Immature natural killer cell (primary cell): Measurements from ENCODE around the gene WDFY4. TPM values are rescaled to one million over a fixed set of nuclear protein-coding genes. Genes with fewer than 3 reads are reported as not detected.
"Not testable (repeated sequence)": the region's sequence is repeated elsewhere in the genome, so short reads cannot be mapped to it uniquely, and the experiment has no call there.

ENCODE experiments used
- DNase-seq, 3 donors: peaks; one replicate each; pipeline ENCODE4 v3.0.0; 2022; ENCODE audit warnings: mixed read lengths in 1 of 3
- H3K27ac Mint-ChIP-seq, 6 donors: one replicate each; pipeline ENCODE4 v1.8.0; 2020; ENCODE audit warnings: mixed read lengths in 6 of 6, mild to moderate bottlenecking in 5 of 6, inconsistent platforms in 4 of 6, moderate library complexity in 3 of 6
- H3K27me3 Mint-ChIP-seq, 3 donors: one replicate each; pipeline ENCODE4 v1.8.0; 2020 to 2021; ENCODE audit warnings: low read depth in 3 of 3, mild to moderate bottlenecking in 3 of 3, mixed read lengths in 3 of 3, moderate library complexity in 3 of 3, inconsistent platforms in 1 of 3
- H3K36me3 Mint-ChIP-seq, 3 donors: one replicate each; pipeline ENCODE4 v1.8.0; 2020; ENCODE audit warnings: mixed read lengths in 3 of 3, inconsistent platforms in 2 of 3, mild to moderate bottlenecking in 2 of 3
- H3K4me1 Mint-ChIP-seq, 2 donors: one replicate each; pipeline ENCODE4 v1.8.0; 2020; ENCODE audit warnings: inconsistent platforms in 2 of 2, mild to moderate bottlenecking in 2 of 2, mixed read lengths in 2 of 2, moderate library complexity in 1 of 2
- H3K4me3 Mint-ChIP-seq, 5 donors: one replicate each; pipeline ENCODE4 v1.8.0; 2020; ENCODE audit warnings: mild to moderate bottlenecking in 5 of 5, mixed read lengths in 5 of 5, inconsistent platforms in 3 of 5, moderate library complexity in 3 of 5
- H3K9me3 Mint-ChIP-seq, 6 donors: one replicate each; pipeline ENCODE4 v1.8.0; 2020; ENCODE audit warnings: mild to moderate bottlenecking in 6 of 6, mixed read lengths in 6 of 6, inconsistent platforms in 4 of 6, moderate library complexity in 3 of 6
- polyA plus RNA-seq, 3 donors: library from polyadenylated mRNA; unstranded; fragments of 300-500 nt; fragmentation: Illumina TruSeq; gene quantifications; one replicate each; pipeline ENCODE4 v1.2.3, GENCODE V29; 2021

The WDFY4 gene
- polyA plus RNA-seq = 1 to 10 TPM in 2 of 3 donors, not detected in 1; 1.0 to 2.2 TPM

- Mint-ChIP-seq H3K9me3 (peaks cover 0 to 2% (median 0%) of the 10 kb centered on the region in 6 donors), H3K36me3 (no peaks in the 10 kb centered on the region), H3K4me3 (peak within 1 kb of the TSS in 1 of 5 donors; percentile 11), H3K4me1 (no peaks in the 10 kb centered on the region), H3K27ac (no peak within 1 kb of the TSS), H3K27me3 (peaks cover 2 to 7% (median 4%) of the 10 kb centered on the region in 3 donors)
- no peak for DNase-seq
Observed at GRCh38 chr10:48684792-48685623, at the start of gene WDFY4. TSS of gene WDFY4 (plus strand) at chr10:48684873. CDS start at chr10:48709733, 24,860 bp downstream.

GRCh38 chr10:48634984-48635557, 49.6 kb upstream of the WDFY4 start:
- Mint-ChIP-seq H3K4me1 (peaks cover 18 to 21% of the 10 kb centered on the region in 2 donors), H3K27ac (no peak overlapping the region), H3K4me3 (no peak overlapping the region), H3K9me3 (peaks cover 0 to 10% (median 4%) of the 10 kb centered on the region in 6 donors), H3K27me3 (peaks cover 10 to 12% (median 11%) of the 10 kb centered on the region in 3 donors), H3K36me3 (no peaks in the 10 kb centered on the region)
- DNase-seq = no peak

- H3K27ac Mint-ChIP-seq = no peak overlapping the region
- no peak for DNase-seq
- peaks cover 0 to 3% (median 0%) of the 10 kb centered on the region in 3 donors for H3K36me3 Mint-ChIP-seq
- peaks cover 9 to 12% (median 10%) of the 10 kb centered on the region in 3 donors for H3K27me3 Mint-ChIP-seq
- no peak overlapping the region for H3K4me3 Mint-ChIP-seq
- peaks cover 2 to 21% (median 11%) of the 10 kb centered on the region in 6 donors for H3K9me3 Mint-ChIP-seq
- peaks cover 18 to 21% of the 10 kb centered on the region in 2 donors for H3K4me1 Mint-ChIP-seq
Observed at GRCh38 chr10:48636231-48636630, 48.4 kb upstream of the WDFY4 start.

GRCh38 chr10:48636901-48637300, 47.8 kb upstream of the WDFY4 start:
- Mint-ChIP-seq H3K9me3 (peaks cover 0 to 28% (median 17%) of the 10 kb centered on the region in 6 donors), H3K27me3 (peaks cover 10 to 16% (median 13%) of the 10 kb centered on the region in 3 donors), H3K4me3 (no peak overlapping the region), H3K36me3 (peaks cover 0 to 3% (median 0%) of the 10 kb centered on the region in 3 donors), H3K27ac (no peak overlapping the region), H3K4me1 (peaks cover 18 to 21% of the 10 kb centered on the region in 2 donors)
- no peak for DNase-seq

GRCh38 chr10:48638158-48638557, 46.5 kb upstream of the WDFY4 start:
- Mint-ChIP-seq H3K27ac (no peak overlapping the region), H3K9me3 (peaks cover 0 to 28% (median 17%) of the 10 kb centered on the region in 6 donors), H3K4me3 (no peak overlapping the region), H3K27me3 (peaks cover 7 to 19% (median 10%) of the 10 kb centered on the region in 3 donors), H3K4me1 (peaks cover 18 to 19% of the 10 kb centered on the region in 2 donors), H3K36me3 (peaks cover 0 to 3% (median 0%) of the 10 kb centered on the region in 3 donors)
- no peak for DNase-seq

GRCh38 chr10:48638739-48639527, 45.7 kb upstream of the WDFY4 start:
- Mint-ChIP-seq H3K4me3 (no peak overlapping the region), H3K4me1 (peaks cover 12% of the 10 kb centered on the region in 2 donors), H3K36me3 (peaks cover 0 to 3% (median 0%) of the 10 kb centered on the region in 3 donors), H3K27ac (no peak overlapping the region), H3K9me3 (peaks cover 0 to 28% (median 17%) of the 10 kb centered on the region in 6 donors), H3K27me3 (peaks cover 7 to 19% (median 10%) of the 10 kb centered on the region in 3 donors)
- no peak for DNase-seq

GRCh38 chr10:48639632-48640031, 45.0 kb upstream of the WDFY4 start:
- no peak for DNase-seq
- Mint-ChIP-seq H3K36me3 (peaks cover 0 to 3% (median 0%) of the 10 kb centered on the region in 3 donors), H3K4me3 (no peak overlapping the region), H3K4me1 (peaks cover 5% of the 10 kb centered on the region in 2 donors), H3K9me3 (peaks cover 0 to 28% (median 17%) of the 10 kb centered on the region in 6 donors), H3K27ac (no peak overlapping the region), H3K27me3 (peaks cover 7 to 19% (median 10%) of the 10 kb centered on the region in 3 donors)

- Mint-ChIP-seq H3K9me3 (peaks cover 0 to 28% (median 17%) of the 10 kb centered on the region in 6 donors), H3K4me1 (peaks cover 0 to 2% of the 10 kb centered on the region in 2 donors), H3K27me3 (peaks cover 7 to 19% (median 10%) of the 10 kb centered on the region in 3 donors), H3K36me3 (peaks cover 0 to 3% (median 0%) of the 10 kb centered on the region in 3 donors), H3K27ac (no peak overlapping the region), H3K4me3 (no peak overlapping the region)
- DNase-seq = no peak
Observed at GRCh38 chr10:48640326-48640725, 44.3 kb upstream of the WDFY4 start.

GRCh38 chr10:48641099-48641690, 43.5 kb upstream of the WDFY4 start:
- peaks cover 1 to 28% (median 17%) of the 10 kb centered on the region in 6 donors for H3K9me3 Mint-ChIP-seq
- not testable (repeated sequence) for H3K4me1 Mint-ChIP-seq, H3K36me3 Mint-ChIP-seq, DNase-seq, H3K27ac Mint-ChIP-seq, H3K4me3 Mint-ChIP-seq
- H3K27me3 Mint-ChIP-seq = peaks cover 7 to 19% (median 10%) of the 10 kb centered on the region in 3 donors

GRCh38 chr10:48645600-48645999, 39.1 kb upstream of the WDFY4 start:
- Mint-ChIP-seq H3K36me3 (no peaks in the 10 kb centered on the region), H3K9me3 (peaks cover 1 to 13% (median 9%) of the 10 kb centered on the region in 6 donors), H3K4me3 (no peak overlapping the region), H3K4me1 (peaks cover 0 to 3% of the 10 kb centered on the region in 2 donors), H3K27me3 (peaks cover 0 to 7% (median 4%) of the 10 kb centered on the region in 3 donors), H3K27ac (no peak overlapping the region)
- no peak for DNase-seq

- not testable (repeated sequence) for H3K27me3 Mint-ChIP-seq, H3K4me3 Mint-ChIP-seq, DNase-seq, H3K4me1 Mint-ChIP-seq, H3K9me3 Mint-ChIP-seq, H3K27ac Mint-ChIP-seq, H3K36me3 Mint-ChIP-seq
Observed at GRCh38 chr10:48647073-48647472, 37.6 kb upstream of the WDFY4 start.

- no peak overlapping the region for H3K4me3 Mint-ChIP-seq
- peaks cover 0 to 3% of the 10 kb centered on the region in 2 donors for H3K4me1 Mint-ChIP-seq
- peaks cover 0 to 1% (median 0%) of the 10 kb centered on the region in 6 donors for H3K9me3 Mint-ChIP-seq
- no peaks in the 10 kb centered on the region for H3K36me3 Mint-ChIP-seq
- H3K27me3 Mint-ChIP-seq = no peaks in the 10 kb centered on the region
- H3K27ac Mint-ChIP-seq = no peak overlapping the region
- DNase-seq = no peak
Observed at GRCh38 chr10:48648172-48648942, 36.3 kb upstream of the WDFY4 start.
